Effector memory CD4-positive, alpha-beta T cell (primary cell): ENCODE measurements around the gene NFIA.

Experiments used
- DNase-seq, 3 donors: peaks; one replicate each; pipeline ENCODE4 v3.0.0-alpha.2; 2020
- H3K27ac ChIP-seq: 2 replicates; pipeline ENCODE4 v1.7.0; 2013; ENCODE audit warnings: mild to moderate bottlenecking, low read length, moderate library complexity; ENCODE audit not compliant: insufficient read depth, poor library complexity, severe bottlenecking
- H3K27me3 ChIP-seq: replicated peaks from 2 replicates; pipeline ENCODE4 v1.7.0; 2013; ENCODE audit warnings: mild to moderate bottlenecking, low read length; ENCODE audit not compliant: insufficient read depth, control insufficient read depth, poor library complexity, severe bottlenecking
- H3K36me3 ChIP-seq: 2 replicates; pipeline ENCODE4 v1.7.0; 2013; ENCODE audit warnings: mild to moderate bottlenecking, low read length, moderate library complexity; ENCODE audit not compliant: control insufficient read depth, insufficient read depth
- H3K4me1 ChIP-seq: 2 replicates; pipeline ENCODE4 v1.7.0; 2013; ENCODE audit warnings: low read length, mild to moderate bottlenecking; ENCODE audit not compliant: control insufficient read depth, insufficient read depth, poor library complexity, severe bottlenecking
- H3K4me3 ChIP-seq: 2 replicates; pipeline ENCODE4 v1.7.0; 2013; ENCODE audit warnings: low read length, low read depth, mild to moderate bottlenecking; ENCODE audit not compliant: insufficient read depth, poor library complexity, severe bottlenecking
- H3K9me3 ChIP-seq: 2 replicates; pipeline ENCODE4 v1.7.0; 2013; ENCODE audit warnings: mild to moderate bottlenecking, low read length, moderate library complexity; ENCODE audit not compliant: control insufficient read depth

Gene NFIA

GRCh38 chr1:61300899-61301298 is 218.5 kb downstream of the NFIA start:
- Histone ChIP-seq H3K9me3 (no peaks in the 10 kb centered on the region), H3K36me3 (no peaks in the 10 kb centered on the region), H3K4me3 (no peak overlapping the region), H3K4me1 (no peaks in the 10 kb centered on the region), H3K27me3 (no peaks in the 10 kb centered on the region), H3K27ac (no peak overlapping the region)
- DNase-seq: no peak

GRCh38 chr1:61301824-61302657 is 219.7 kb downstream of the NFIA start:
- Histone ChIP-seq H3K27me3 (no peaks in the 10 kb centered on the region), H3K27ac (no peak overlapping the region), H3K4me3 (no peak overlapping the region), H3K4me1 (no peaks in the 10 kb centered on the region), H3K9me3 (no peaks in the 10 kb centered on the region), H3K36me3 (no peaks in the 10 kb centered on the region)
- DNase-seq: no peak

GRCh38 chr1:61307422-61308142 is 225.2 kb downstream of the NFIA start:
- Histone ChIP-seq H3K27me3 (no peaks in the 10 kb centered on the region), H3K27ac (no peak overlapping the region), H3K9me3 (no peaks in the 10 kb centered on the region), H3K4me3 (no peak overlapping the region), H3K36me3 (no peaks in the 10 kb centered on the region), H3K4me1 (no peaks in the 10 kb centered on the region)
- DNase-seq: no peak

GRCh38 chr1:61310057-61310456 is 227.7 kb downstream of the NFIA start:
- no peak overlapping the region for H3K27ac ChIP-seq
- no peaks in the 10 kb centered on the region for H3K27me3 ChIP-seq
- no peaks in the 10 kb centered on the region for H3K36me3 ChIP-seq
- no peak for DNase-seq
- no peaks in the 10 kb centered on the region for H3K4me1 ChIP-seq
- H3K9me3 ChIP-seq: no peaks in the 10 kb centered on the region
- H3K4me3 ChIP-seq: no peak overlapping the region

- H3K27ac ChIP-seq: no peak overlapping the region
- H3K4me3 ChIP-seq: no peak overlapping the region
- no peaks in the 10 kb centered on the region for H3K4me1 ChIP-seq
- no peak for DNase-seq
- H3K27me3 ChIP-seq: no peaks in the 10 kb centered on the region
- no peaks in the 10 kb centered on the region for H3K36me3 ChIP-seq
- H3K9me3 ChIP-seq: no peaks in the 10 kb centered on the region
Measured at GRCh38 chr1:61310538-61310937, 228.2 kb downstream of the NFIA start.

GRCh38 chr1:61313906-61314422 is 231.6 kb downstream of the NFIA start:
- Histone ChIP-seq H3K36me3 (no peaks in the 10 kb centered on the region), H3K4me1 (no peaks in the 10 kb centered on the region), H3K27me3 (no peaks in the 10 kb centered on the region), H3K4me3 (no peak overlapping the region), H3K27ac (no peak overlapping the region), H3K9me3 (no peaks in the 10 kb centered on the region)
- no peak for DNase-seq

GRCh38 chr1:61315011-61315410 is 232.7 kb downstream of the NFIA start:
- Histone ChIP-seq H3K9me3 (no peaks in the 10 kb centered on the region), H3K4me1 (no peaks in the 10 kb centered on the region), H3K27ac (no peak overlapping the region), H3K27me3 (no peaks in the 10 kb centered on the region), H3K4me3 (no peak overlapping the region), H3K36me3 (no peaks in the 10 kb centered on the region)
- no peak for DNase-seq

- DNase-seq: no peak
- no peak overlapping the region for H3K4me3 ChIP-seq
- H3K36me3 ChIP-seq: no peaks in the 10 kb centered on the region
- H3K4me1 ChIP-seq: no peaks in the 10 kb centered on the region
- H3K27ac ChIP-seq: no peak overlapping the region
- no peaks in the 10 kb centered on the region for H3K9me3 ChIP-seq
- H3K27me3 ChIP-seq: no peaks in the 10 kb centered on the region
Measured at GRCh38 chr1:61316493-61316892, 234.1 kb downstream of the NFIA start.

GRCh38 chr1:61318319-61319125 is 236.2 kb downstream of the NFIA start:
- no peak overlapping the region for H3K27ac ChIP-seq
- no peak for DNase-seq

More at GRCh38 chr1:61318319-61319125, 236.2 kb downstream of the NFIA start:
- no peaks in the 10 kb centered on the region for H3K36me3 ChIP-seq
- H3K4me3 ChIP-seq: no peak overlapping the region
- no peaks in the 10 kb centered on the region for H3K27me3 ChIP-seq
- no peaks in the 10 kb centered on the region for H3K9me3 ChIP-seq
- H3K4me1 ChIP-seq: no peaks in the 10 kb centered on the region
